MM.1S (cell line): ENCODE measurements around the gene WDFY2.

Experiments
- DNase-seq: peaks from one replicate; pipeline ENCODE4 v3.0.0-alpha.2; 2015
- H2AFZ ChIP-seq: fragments of 300-600 bp; sonication (generic); 2 replicates; pipeline ENCODE4 v1.6.0; 2016; ENCODE audit warnings: antibody characterized with exemption, low read length
- H3F3A ChIP-seq: fragments of 300-600 bp; sonication (generic); 2 replicates; pipeline ENCODE4 v1.6.1; 2016; ENCODE audit warnings: mild to moderate bottlenecking, antibody characterized with exemption, low read length, moderate library complexity, mixed read lengths; ENCODE audit not compliant: insufficient read depth
- H3K27ac ChIP-seq: fragments of 300-600 bp; sonication (generic); 2 replicates; pipeline ENCODE4 v1.5.1; 2016; ENCODE audit warnings: mild to moderate bottlenecking, low read length
- H3K27me3 ChIP-seq: fragments of 300-600 bp; sonication (generic); replicated peaks from 2 replicates; pipeline ENCODE4 v1.6.0; 2016; ENCODE audit warnings: low read length; ENCODE audit not compliant: insufficient read depth
- H3K36me3 ChIP-seq: fragments of 300-600 bp; sonication (generic); replicated peaks from 2 replicates; pipeline ENCODE4 v1.6.1; 2016; ENCODE audit warnings: mild to moderate bottlenecking, low read length, mixed read lengths; ENCODE audit not compliant: insufficient read depth
- H3K4me1 ChIP-seq: fragments of 300-600 bp; sonication (generic); 2 replicates; pipeline ENCODE4 v1.6.1; 2016; ENCODE audit warnings: low read length, mixed read lengths
- H3K4me2 ChIP-seq: fragments of 300-600 bp; sonication (generic); 2 replicates; pipeline ENCODE4 v1.6.0; 2016; ENCODE audit warnings: low read depth, low read length
- H3K4me3 ChIP-seq: fragments of 300-600 bp; sonication (generic); 2 replicates; pipeline ENCODE4 v1.5.1; 2016; ENCODE audit warnings: low read length, mixed read lengths
- H3K79me2 ChIP-seq: fragments of 300-600 bp; sonication (generic); 2 replicates; pipeline ENCODE4 v1.6.1; 2016; ENCODE audit warnings: mixed run types, low read length, mixed read lengths
- H3K9ac ChIP-seq: fragments of 300-600 bp; sonication (generic); 2 replicates; pipeline ENCODE4 v1.6.1; 2016; ENCODE audit warnings: low read length, mixed read lengths
- H3K9me2 ChIP-seq: fragments of 300-600 bp; sonication (generic); replicated peaks from 2 replicates; pipeline ENCODE4 v1.6.1; 2016; ENCODE audit warnings: mild to moderate bottlenecking, low read length, mixed read lengths; ENCODE audit not compliant: insufficient read depth
- H3K9me3 ChIP-seq: fragments of 300-600 bp; sonication (generic); replicated peaks from 2 replicates; pipeline ENCODE4 v1.6.1; 2016; ENCODE audit warnings: mild to moderate bottlenecking, low read length, mixed read lengths; ENCODE audit not compliant: insufficient read depth
- H4K20me1 ChIP-seq: fragments of 300-600 bp; sonication (generic); 2 replicates; pipeline ENCODE4 v1.6.1; 2016; ENCODE audit warnings: mild to moderate bottlenecking, low read length, moderate library complexity, mixed read lengths; ENCODE audit not compliant: insufficient read depth
- CTCF ChIP-seq: fragments of 300-600 bp; sonication (generic); IDR thresholded peaks from 2 replicates; pipeline ENCODE4 v1.5.1; 2016; ENCODE audit warnings: antibody characterized with exemption, low read length, mixed read lengths
- EZH2 ChIP-seq: fragments of 300-600 bp; sonication (generic); optimal IDR thresholded peaks from 2 replicates; pipeline ENCODE3; 2017; ENCODE audit warnings: low read depth, mild to moderate bottlenecking, antibody characterized with exemption, low read length, mixed read lengths
- EZH2phosphoT487 ChIP-seq: fragments of 300-600 bp; sonication (generic); IDR thresholded peaks from 2 replicates; pipeline ENCODE4 v1.6.1; 2018; ENCODE audit warnings: antibody characterized with exemption, low read length

The WDFY2 gene

GRCh38 chr13:51683597-51683996 lies 99.3 kb downstream of the WDFY2 start:
- H3K27me3 ChIP-seq = no peaks in the 10 kb centered on the region
- TF ChIP-seq CTCF = no peak
- no peak for TF ChIP-seq EZH2
- no peak for TF ChIP-seq EZH2phosphoT487
- H3K4me3 ChIP-seq = no peak overlapping the region
- no peak overlapping the region for H3K9ac ChIP-seq
- H3K9me2 ChIP-seq = no peaks in the 10 kb centered on the region
- no peaks in the 10 kb centered on the region for H3K9me3 ChIP-seq
- H3K4me1 ChIP-seq = no peaks in the 10 kb centered on the region
- no peak for DNase-seq
- H3K27ac ChIP-seq = no peak overlapping the region
- no peaks in the 10 kb centered on the region for H4K20me1 ChIP-seq
- no peaks in the 10 kb centered on the region for H3K36me3 ChIP-seq
- H3K79me2 ChIP-seq = no peaks in the 10 kb centered on the region
- no peaks in the 10 kb centered on the region for H3F3A ChIP-seq
- no peak overlapping the region for H2AFZ ChIP-seq
- no peak overlapping the region for H3K4me2 ChIP-seq

- TF ChIP-seq CTCF (no peak), EZH2phosphoT487 (no peak)
- Histone ChIP-seq H3K9ac (no peak overlapping the region), H3K27me3 (no peaks in the 10 kb centered on the region), H3K27ac (no peak overlapping the region), H3K9me3 (no peaks in the 10 kb centered on the region), H3K36me3 (no peaks in the 10 kb centered on the region), H3K4me1 (no peaks in the 10 kb centered on the region), H3K4me3 (no peak overlapping the region), H3K79me2 (no peaks in the 10 kb centered on the region), H3F3A (no peaks in the 10 kb centered on the region), H3K9me2 (no peaks in the 10 kb centered on the region), H3K4me2 (no peak overlapping the region), H2AFZ (no peak overlapping the region), H4K20me1 (no peaks in the 10 kb centered on the region)
- no peak for DNase-seq
These were observed 99.8 kb downstream of the WDFY2 start for GRCh38 chr13:51684076-51684475.

GRCh38 chr13:51687947-51688714 lies 103.9 kb downstream of the WDFY2 start:
- Histone ChIP-seq H4K20me1 (no peaks in the 10 kb centered on the region), H3K4me2 (no peak overlapping the region), H3K36me3 (no peaks in the 10 kb centered on the region), H3K9me2 (no peaks in the 10 kb centered on the region), H3K27me3 (no peaks in the 10 kb centered on the region), H3F3A (no peaks in the 10 kb centered on the region), H2AFZ (no peak overlapping the region), H3K27ac (no peak overlapping the region), H3K4me1 (no peaks in the 10 kb centered on the region), H3K9me3 (no peaks in the 10 kb centered on the region), H3K9ac (no peak overlapping the region), H3K4me3 (no peak overlapping the region), H3K79me2 (no peaks in the 10 kb centered on the region)
- TF ChIP-seq EZH2 (no peak), CTCF (no peak), EZH2phosphoT487 (no peak)
- DNase-seq = no peak
